NCI-H748 (cell line): ENCODE data around the gene FOXL2.

Source experiments
- DNase-seq: peaks from one replicate; lab custom pipeline; 2025; ENCODE audit not compliant: unreplicated experiment; lab: John Stamatoyannopoulos, UW

Gene FOXL2

DNA sequence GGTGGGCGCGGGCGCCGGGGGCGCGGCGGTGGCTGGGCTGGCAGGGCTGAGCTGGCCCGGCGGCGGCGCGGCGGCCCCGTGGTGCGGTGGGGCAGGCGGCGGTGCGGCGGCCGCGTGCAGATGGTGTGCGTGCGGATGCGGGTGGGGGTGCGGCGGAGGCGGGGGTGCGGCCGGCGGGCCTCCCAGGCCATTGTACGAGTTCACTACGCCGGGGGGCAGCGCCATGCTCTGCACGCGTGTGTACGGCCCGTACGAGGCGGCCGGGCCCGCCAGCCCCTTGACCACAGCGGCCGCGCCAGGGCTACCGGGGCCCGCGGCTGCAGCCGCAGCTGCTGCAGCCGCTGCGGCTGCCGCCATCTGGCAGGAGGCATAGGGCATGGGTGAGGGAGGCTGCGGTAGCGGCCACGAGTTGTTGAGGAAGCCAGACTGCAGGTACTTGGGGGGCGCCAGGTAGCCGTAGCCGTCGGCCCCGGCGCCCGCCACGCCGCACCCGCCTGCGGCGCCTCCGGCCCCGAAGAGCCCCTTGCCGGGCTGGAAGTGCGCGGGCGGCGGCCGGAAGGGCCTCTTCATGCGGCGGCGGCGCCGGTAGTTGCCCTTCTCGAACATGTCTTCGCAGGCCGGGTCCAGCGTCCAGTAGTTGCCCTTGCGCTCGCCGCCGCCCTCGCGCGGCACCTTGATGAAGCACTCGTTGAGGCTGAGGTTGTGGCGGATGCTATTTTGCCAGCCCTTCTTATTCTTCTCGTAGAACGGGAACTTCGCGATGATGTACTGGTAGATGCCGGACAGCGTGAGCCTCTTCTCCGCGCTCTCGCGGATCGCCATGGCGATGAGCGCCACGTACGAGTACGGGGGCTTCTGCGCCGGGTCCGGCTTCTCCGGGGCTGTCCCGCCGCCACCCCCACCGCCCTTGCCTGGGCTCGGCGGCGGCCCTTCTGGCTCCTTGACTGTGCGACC lies 951 bp downstream of the FOXL2 start:
- DNase-seq, result peak; percentile 69

DNA sequence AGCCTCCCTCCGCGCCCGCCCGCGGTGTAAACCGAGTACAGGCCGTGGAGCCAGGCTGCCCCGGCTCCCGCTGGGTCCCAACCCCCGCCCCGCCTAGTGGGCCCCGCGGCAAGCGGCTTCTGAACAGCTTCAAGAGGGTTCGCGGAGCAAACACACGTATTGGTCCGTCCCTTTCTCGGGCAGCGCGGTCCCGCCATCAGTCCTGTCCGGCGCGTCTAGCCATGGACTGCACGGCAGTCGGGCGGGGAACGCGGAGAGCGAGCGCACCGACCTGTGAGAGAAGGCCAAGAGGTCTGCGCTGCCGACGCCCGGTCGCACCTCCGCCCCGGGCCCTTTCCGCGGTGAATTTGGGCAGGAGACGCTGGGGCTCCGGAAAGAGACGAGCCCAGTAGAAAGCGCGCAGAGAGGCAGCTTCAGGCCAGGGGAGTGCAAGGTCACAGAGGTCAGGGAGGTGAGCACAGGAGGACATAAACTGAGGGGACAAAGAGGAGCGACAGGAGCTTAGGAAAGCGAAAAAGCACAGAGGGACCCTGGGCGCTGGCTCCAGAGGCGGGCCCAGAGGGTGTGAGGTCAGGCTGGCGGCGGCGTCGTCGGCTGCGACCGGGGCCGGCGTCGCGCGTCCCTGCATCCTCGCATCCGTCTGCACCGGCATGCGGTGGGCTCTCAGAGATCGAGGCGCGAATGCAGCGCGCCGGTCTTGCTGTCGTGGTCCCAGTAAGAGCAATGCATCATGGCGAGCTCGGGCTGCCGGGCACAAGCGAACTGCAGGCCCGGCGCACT lies 1.8 kb downstream of the FOXL2 start:
- DNase-seq, result peak; percentile 56

DNA sequence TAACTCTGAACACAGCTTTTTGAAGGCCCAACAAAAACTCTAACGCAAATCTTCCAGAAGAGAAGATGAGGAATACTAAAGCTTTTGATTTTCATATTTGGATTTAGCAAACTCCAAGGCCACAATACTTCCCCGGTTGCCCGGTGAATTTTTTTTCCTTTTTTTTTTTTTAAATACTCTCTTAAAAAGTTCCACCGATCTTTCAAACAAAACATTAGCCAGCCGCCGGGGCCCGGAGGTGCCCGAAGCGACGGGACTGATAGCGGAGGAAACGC lies 2.3 kb downstream of the FOXL2 start:
- no peak for DNase-seq

DNA sequence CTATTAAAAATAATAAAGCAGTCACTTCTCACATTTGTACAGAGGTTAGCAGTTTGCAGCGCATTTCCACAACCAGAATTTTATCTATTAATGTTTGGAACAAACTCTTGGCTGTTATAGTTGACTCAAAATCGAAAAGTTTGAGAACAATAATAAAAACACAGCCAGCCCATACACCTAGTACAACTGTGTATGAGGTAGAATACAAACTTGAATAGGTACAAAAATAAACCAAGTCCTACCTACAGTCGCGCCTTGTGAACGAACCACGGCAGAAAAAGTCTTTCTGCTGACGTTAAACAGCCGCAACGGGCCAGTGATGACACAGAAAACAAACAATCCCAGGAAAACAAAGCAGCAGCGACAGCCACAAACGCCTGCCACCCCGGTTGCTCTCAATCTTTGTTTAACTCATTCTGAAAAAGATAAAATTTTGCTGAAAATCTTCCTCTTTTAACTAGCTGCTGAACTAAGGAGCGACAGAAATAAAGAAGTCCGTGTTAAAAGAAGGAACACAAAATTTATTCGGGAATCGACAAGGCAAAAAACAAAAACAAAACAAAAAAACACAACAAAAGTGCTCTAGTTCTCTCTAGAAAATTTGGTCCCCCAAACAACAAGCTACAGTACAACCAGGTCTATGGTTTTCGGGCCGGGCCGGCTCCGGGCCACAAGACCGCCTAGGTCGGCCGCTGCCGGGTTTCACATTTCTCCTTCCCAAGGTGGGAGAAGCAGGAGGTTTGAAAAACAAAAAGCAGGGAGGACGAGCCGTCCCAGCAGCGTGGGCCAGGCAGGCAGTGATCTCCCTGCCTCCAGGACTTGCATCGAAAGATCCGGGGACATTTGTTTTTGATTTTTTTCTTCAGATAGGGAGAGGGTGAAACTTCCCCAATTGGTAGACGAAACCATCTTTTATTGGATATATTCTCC lies 2.9 kb downstream of the FOXL2 start:
- DNase-seq, result no peak

DNA sequence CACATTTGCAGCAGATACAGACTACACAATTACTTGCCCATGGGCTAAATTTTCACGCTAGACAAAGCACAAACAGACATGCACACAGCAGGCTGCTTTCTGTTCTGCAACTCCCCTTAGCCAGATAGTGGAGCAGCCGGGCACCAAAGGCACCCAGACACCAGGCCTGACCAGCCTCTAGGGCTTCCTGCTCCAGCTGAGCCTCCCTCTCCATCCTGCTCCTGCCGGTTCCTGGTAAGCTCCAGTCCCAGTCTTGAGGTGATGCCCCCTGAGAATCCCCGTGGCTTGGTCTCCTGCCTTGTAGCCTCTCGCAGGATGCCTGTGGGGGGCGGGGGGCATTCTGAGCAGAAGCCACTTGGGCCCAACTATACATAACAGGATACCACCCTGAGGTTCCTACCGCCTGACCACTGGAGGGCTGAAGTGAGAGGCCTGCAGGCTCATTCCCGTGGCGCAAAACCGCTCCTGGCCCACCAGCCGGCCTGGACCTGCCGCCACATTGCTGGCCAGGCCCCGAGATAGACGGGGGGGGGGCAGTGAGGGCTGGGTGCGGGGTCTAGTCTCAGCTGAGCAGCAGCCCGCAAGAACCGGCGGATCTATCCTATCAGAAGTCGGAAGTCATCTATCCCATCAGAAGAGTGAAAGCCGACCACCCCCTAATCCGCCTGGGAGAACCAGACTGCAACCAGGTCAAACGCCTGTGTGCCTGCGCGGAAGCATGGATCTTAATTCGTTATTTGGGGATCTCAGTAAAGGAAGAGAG lies 3.9 kb downstream of the FOXL2 start:
- DNase-seq, result no peak

DNA sequence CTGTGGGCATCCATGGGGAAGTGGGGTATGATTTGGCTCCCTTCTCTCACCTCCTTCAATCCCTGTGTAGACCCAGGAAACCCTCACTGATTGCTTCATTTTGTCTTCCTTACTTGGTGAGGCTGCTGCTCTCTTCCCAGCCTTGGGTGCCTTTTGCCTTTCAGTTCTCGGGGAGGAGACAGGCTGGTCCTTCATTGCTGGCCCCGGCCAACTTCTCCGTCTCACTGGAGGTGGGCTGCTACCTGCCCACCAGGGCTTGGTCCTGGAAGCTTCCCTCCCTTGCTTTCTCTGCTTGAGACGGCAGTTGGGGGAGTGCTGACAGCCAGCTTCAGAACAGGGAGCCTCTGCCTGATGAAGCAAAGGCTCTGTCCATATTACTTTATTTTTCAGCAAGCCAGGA lies 4.7 kb downstream of the FOXL2 start:
- no peak for DNase-seq

DNA sequence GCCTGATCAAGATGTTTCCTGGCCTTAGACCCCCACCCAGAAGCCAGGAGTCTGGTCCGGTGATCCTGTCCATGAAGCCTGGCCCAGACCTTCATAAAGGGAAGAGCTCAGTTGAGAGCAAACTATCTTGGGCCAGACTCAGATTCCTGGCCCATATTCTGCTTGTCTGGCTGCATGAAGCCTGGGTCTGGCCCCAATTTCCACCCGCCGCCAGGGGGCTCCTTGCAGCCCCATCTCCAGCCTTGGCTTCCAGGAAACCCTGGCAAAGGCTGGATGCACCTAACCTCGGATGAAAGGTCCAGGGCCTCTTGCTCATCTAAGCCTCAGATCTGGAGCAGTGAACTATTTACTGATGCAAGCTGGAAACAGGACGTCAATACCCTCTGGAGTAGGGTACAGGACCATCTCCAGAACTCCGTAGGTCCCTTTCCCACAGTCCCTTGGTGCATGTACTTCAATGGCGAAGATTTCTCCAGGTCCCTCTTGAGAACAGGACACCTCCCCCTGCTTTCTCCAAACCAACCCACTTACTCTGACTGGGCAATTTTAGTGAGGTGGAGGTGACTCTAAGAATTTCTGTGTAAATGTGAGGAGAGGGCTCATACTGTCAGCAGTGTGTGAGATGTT lies 5.6 kb downstream of the FOXL2 start:
- DNase-seq, result peak; percentile 25

DNA sequence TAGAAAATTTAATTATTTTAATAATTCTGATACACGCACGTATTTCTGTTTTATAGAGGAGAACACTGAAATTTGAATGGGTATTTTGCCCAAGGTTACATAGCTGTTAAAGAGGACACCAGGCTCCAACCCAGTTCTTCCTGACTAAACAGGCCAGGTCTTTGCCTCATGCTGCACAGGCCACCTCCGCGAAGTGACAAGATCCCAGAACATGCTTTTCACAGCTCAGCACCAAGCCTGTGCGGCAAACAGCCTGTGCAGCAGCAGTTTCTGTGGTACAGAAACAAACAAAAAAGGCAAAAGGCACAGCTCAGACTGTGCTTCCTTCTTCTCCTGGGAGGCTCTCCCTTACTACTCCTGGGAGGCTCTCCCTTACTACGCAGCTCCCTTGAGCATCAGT lies 6.5 kb downstream of the FOXL2 start:
- DNase-seq, result no peak

DNA sequence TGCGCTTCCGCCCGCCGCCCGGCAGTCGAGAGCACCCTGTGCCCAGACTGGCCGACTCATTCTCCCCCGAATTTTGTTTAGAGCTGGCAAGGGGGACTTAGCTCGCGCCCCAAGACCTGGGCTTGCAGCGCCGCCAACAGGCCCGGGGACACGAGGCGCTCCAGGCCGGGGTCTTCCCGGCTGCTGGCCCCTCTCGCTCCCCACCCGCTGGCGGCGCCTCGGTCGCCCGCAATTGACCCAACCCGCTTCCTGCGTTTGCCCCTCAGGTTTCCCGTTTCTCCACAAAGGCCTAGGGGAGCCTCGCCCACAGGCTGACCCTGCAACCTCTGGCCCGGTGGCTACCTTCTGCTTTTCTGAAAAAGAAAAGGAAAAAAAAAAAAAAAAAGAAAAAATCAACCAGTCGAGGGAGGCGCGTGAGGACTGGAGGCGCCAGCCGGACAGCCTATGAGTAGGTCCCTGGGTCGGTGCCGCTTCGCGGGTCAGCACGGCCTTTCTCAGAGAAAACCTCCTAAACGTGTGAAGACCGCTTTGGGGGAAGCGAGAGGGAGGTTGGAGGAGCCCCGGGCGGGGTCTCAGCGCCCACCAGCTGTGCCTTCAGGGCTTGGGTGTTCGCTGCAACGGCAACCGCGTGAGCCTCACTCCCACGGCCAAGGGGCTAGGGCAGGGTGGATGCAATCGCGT lies 7.2 kb downstream of the FOXL2 start:
- DNase-seq, result no peak

DNA sequence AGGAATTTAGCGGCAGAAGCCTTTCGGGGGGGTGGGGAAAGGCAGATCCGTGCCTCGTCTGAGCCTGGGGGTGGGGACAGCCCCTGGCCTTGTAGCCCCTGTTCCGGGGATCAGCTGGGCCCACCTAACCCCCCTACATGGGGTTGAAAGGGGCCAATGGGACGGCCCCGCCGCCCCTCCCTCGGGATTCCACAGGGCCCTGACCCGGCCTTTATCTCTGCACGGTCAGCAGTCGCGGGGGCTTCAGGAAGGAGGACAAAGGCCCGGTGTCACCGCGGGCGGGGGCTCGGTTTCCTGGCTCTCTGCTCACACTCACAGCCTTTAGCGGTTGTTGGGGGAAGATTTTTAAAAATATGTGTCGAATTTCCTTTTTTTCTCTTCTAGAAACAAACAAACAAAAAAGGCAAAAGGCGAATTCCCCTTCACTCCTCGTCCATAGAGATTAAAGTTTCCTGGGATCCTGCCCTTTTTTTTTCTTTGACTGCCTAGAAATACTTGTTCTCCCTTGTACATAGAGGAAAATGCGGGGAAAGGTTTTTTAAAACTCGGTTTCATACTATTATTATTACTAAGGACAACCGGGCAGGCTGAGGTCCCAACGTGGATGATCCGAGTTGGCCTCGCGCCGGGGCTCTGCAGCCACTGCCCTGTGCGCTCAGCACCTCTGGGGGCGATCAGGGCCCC lies 7.9 kb downstream of the FOXL2 start:
- no peak for DNase-seq

DNA sequence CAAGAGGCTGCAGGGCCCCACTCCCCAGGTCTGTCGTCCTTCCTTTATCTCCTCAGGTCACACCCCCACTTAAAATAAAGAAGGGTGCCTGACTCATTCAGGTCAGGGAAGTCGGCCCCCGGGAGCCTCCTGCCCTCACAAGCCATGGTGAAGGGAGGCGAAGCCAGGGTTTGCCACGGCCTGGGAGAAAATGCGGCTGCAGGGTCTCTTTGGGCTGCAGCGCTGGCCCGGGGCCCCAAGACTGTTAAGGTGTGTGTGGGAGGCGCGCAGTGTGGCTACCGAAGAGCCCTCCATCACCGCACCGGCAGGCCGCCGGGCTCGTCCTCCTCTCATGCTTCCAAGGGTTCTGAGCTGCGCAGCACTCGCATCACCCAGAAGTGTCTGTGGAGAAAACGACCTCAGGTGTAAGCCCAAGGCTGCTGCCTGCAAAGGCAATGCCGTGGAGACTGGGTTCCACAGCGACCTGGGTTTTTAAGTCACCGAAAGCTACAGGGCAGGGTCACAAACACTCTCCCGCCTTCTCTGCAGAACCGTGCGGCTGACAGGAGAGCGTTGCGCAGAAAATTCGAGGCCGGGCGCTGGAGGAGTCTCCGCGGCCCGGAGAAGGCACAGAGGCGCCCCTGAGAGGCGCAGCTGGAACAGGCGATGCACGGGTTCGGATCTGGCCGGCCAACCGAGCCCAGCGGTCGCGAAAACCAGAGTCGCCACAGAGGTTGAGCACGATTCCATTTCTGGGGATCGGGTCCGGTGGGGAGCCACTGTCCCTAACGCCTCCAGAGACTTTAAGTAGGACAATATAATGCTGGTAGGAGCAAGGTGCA lies 8.7 kb downstream of the FOXL2 start:
- no peak for DNase-seq

DNA sequence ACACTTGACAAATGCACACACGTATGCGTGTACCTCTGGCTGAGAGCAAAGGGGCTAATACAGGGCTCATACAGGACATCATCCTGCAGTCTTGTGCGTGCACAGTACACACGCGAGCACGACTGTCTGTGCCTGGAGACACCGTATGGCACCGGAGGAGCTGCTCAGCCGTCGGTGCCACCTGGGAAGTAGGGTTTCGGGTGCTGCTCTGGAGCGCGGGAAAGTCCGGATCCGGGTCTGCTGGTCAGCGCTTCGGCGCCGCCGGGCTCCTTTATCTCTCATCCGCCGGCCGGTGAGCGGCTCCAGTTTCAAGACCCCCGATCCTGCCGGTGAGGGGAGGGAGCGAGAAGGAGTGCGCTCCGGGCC lies 9.3 kb downstream of the FOXL2 start:
- no peak for DNase-seq

DNA sequence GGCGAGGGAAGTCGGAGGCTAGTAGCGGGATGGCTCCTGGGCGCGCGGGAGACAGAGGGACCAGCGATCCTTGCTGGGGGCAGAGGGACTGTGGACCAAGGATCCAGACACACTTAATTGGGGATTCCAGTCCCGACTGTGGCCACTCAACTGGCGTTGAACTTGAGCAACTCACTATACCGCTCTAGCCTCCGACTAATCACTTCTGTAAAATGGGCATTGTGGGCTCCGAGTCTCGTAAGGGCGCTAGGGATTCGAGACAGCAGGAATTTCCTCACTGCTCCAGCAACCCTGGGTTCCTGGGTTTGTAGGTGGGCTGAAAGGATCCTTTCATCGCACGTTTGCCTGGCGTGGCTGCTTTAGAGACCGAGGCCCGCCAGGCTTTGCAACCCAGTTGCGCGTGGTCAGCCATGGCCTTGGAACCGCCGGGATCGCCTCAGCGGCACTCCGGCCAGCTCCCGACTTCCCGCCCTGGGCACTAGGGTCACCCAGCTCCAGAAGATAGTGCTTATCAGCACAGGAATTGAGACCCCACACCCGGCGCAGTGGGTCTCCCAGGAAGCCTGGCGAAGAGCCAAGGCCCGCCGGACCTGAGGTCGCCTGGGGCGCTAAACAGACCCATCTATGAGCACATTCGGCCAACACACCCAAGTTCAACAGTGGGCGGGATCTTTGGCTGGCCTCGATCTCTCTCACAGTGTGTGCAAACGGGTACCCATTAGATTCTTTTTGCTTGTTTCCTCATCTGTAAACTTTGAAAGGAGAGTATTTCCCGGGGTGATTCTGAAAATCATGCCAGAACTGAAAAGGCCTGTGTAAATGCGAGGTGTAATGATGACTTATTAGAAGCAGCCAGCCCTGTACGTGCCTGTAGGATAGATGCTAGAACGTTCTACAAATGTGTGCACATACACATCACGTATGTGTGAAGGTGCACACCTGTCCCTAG lies 9.9 kb downstream of the FOXL2 start:
- no peak for DNase-seq

DNA sequence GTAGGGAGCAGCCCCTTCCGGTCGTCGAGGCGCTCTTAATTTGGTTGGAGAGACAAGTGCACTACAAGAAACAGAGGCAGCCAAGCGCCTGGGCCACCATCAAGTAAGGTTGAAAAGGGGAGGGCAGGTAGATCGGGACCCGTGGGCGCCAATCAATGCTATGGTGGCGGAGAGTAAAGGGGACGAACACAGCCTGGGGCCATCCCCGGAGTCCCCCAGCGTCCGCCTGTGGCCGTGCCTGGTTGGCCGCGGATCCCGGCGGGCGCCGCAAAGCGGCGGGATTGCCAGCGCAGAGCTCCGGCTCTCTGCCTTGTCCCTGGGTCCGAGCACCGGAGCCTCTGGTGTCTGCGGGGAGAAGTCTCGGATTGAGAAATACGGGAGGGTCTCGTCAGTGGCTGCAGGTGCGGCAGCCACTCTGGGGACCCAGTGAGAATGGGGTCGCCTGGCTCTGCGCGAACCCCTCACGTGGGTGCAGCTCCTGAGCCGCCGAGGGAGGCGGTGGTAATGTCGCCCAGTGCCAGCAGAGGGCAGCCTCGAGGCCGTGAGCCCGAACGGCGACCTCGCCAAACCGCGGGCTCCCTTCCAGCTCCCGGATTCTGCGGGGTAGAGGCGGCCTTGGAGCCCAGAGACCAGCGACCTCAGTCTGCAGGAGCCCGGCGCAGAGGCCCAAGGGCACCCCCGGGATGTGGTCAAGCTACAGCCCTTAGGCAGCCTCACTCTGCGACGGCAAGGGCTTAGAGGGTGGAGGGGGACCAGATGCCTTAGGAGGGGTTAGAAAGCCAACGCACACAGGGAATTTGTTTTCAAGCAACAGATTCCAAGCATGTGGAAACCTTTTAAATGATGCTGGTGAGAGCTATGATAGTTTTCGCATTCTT lies 10.8 kb downstream of the FOXL2 start:
- DNase-seq, result peak; percentile 29

DNA sequence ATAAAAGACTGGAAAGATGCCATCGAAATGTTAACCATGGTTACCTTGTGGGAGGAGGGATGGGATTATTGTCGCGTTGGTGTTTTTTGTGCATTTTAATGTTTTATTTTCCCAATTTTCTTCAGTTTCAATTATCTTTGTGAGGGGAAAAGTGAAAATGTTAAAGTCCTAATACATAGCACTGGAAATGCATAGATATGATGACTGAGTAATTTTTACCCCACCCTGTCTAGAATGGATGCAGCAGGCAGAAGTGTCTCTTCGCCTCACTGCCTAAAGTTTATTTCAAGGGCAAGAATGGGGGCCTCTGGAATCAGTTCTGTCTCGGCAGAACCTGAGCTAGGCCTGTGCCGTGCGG lies 11.5 kb downstream of the FOXL2 start:
- no peak for DNase-seq

DNA sequence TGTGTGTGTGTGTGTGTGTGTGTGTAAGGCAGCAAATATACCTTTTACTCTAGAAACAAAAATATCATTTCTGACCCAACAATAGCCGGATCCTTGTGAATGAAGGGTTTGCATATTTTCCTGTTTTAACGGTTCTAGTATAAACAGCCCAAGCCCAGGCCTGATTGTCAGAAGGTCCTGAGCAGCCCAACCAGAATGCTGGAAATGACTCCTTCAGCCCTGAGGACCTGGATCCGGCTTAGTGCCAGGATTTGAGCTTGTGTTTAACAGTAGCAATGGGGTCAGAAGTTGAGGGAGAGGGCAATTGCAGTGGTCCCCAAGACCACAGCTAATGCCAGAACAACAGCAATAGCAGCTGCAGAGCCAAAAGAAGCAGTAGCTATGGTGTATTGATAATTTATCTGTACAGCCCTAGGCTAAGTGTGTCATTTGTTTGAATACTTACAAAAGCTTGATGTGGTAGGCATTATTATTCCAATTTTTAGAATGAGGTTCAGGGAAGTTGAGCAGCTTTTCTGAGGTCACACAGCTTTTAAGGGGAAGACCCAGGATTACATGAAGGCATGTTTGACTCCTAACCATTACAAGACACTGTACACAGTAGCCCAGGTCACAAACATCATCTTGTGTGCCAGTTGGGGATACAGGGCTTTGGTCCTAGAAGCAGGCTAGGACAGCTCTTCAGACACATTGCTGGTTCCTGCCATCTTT lies 12.8 kb downstream of the FOXL2 start:
- no peak for DNase-seq
